OCI-LY1 (cell line): ENCODE data around the gene ZSCAN5B.
A peak's percentile ranks its signal among the peaks of the same experiment; 100 is the strongest.

ENCODE experiments used
- H2AFZ ChIP-seq: fragments of 200-600 bp; sonication (generic), shearing (Covaris generic); 2 replicates; pipeline ENCODE4 v1.6.0; 2014; ENCODE audit warnings: antibody characterized with exemption, mild to moderate bottlenecking, low read length
- H3F3A ChIP-seq: fragments of 200-600 bp; sonication (generic), shearing (Covaris generic); 2 replicates; pipeline ENCODE4 v1.6.0; 2014; ENCODE audit warnings: mild to moderate bottlenecking, antibody characterized with exemption, low read length, moderate library complexity; ENCODE audit not compliant: insufficient read depth
- H3K27ac ChIP-seq: fragments of 200-600 bp; sonication (generic); 2 replicates; pipeline ENCODE4 v1.5.1; 2014; ENCODE audit warnings: low read length, mixed run types, mild to moderate bottlenecking, low read depth; ENCODE audit not compliant: poor library complexity, severe bottlenecking
- H3K27me3 ChIP-seq: fragments of 200-600 bp; sonication (generic); 2 replicates; pipeline ENCODE4 v1.6.0; 2014; ENCODE audit warnings: antibody characterized with exemption, mild to moderate bottlenecking, low read length, moderate library complexity; ENCODE audit not compliant: insufficient read depth
- H3K36me3 ChIP-seq: fragments of 200-600 bp; sonication (generic); 2 replicates; pipeline ENCODE4 v1.6.1; 2014; ENCODE audit warnings: mild to moderate bottlenecking, antibody characterized with exemption, low read length, moderate library complexity, mixed read lengths; ENCODE audit not compliant: insufficient read depth
- H3K4me1 ChIP-seq: fragments of 200-600 bp; sonication (generic); 2 replicates; pipeline ENCODE4 v1.5.1; 2014; ENCODE audit warnings: mild to moderate bottlenecking, low read length, moderate library complexity; ENCODE audit not compliant: insufficient read depth, severe bottlenecking
- H3K4me2 ChIP-seq: fragments of 200-600 bp; sonication (generic), shearing (Covaris generic); 2 replicates; pipeline ENCODE4 v1.6.1; 2014; ENCODE audit warnings: low read length
- H3K4me3 ChIP-seq: fragments of 200-600 bp; sonication (generic); 2 replicates; pipeline ENCODE4 v1.5.1; 2014; ENCODE audit warnings: low read length, low read depth, mild to moderate bottlenecking, mixed read lengths; ENCODE audit not compliant: poor library complexity, severe bottlenecking
- H3K79me2 ChIP-seq: fragments of 200-600 bp; shearing (Covaris generic); 2 replicates; pipeline ENCODE4 v1.6.1; 2016; ENCODE audit warnings: mixed run types, low read length, mixed read lengths; ENCODE audit not compliant: insufficient read depth
- H3K9ac ChIP-seq: fragments of 200-600 bp; sonication (generic), shearing (Covaris generic); 2 replicates; pipeline ENCODE4 v1.6.1; 2014; ENCODE audit warnings: mild to moderate bottlenecking, low read length, mixed read lengths
- H3K9me2 ChIP-seq: fragments of 200-600 bp; sonication (generic), shearing (Covaris generic); 2 replicates; pipeline ENCODE4 v1.6.1; 2014; ENCODE audit warnings: low read depth, mild to moderate bottlenecking, low read length, mixed read lengths
- H3K9me3 ChIP-seq: fragments of 200-600 bp; shearing (Covaris generic); 2 replicates; pipeline ENCODE4 v1.6.1; 2014; ENCODE audit warnings: low read length, mixed read lengths
- H4K20me1 ChIP-seq: fragments of 200-600 bp; sonication (generic), shearing (Covaris generic); 2 replicates; pipeline ENCODE4 v1.6.0; 2016; ENCODE audit warnings: mild to moderate bottlenecking, low read length; ENCODE audit not compliant: insufficient read depth
- EZH2 ChIP-seq: fragments of 200-600 bp; sonication (generic), shearing (Covaris generic); IDR thresholded peaks from 2 replicates; pipeline ENCODE4 v1.8.0; 2017; ENCODE audit warnings: borderline replicate concordance, mixed run types, mild to moderate bottlenecking, antibody characterized with exemption, low read length, moderate library complexity, mixed read lengths
- TF ChIP-seq, protein P1 (sequence below): fragments of 200-600 bp; sonication (generic), shearing (Covaris generic); IDR thresholded peaks from 2 replicates; pipeline ENCODE4 v1.5.1; 2017; ENCODE audit warnings: mild to moderate bottlenecking, antibody characterized with exemption, low read length, moderate library complexity, mixed read lengths

ZSCAN5B gene

DNA sequence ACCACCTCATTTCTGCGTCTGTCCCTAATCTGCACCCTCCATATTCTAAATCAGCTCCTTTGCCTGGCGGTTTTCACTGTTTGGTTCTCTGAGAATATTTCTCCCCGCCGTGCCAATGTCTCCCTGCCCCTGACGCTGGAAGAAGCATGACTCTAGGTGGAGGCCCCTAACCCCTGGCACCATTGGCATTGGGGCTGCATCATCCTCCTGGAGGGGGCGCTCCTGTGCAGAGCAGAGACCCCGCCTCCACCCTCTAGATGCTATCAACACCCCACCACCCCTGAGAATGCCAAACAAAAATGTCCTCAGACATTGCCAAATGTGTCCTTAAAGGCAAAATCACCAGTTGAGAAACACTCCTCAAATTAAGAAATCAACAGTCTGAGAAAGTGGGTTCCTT lies 6.5 kb downstream of the ZSCAN5B start:
- H3K36me3 ChIP-seq: no peaks in the 10 kb centered on the region
- no peak overlapping the region for H3K27ac ChIP-seq
- no peaks in the 10 kb centered on the region for H3K9me2 ChIP-seq
- TF ChIP-seq, protein P1, sequence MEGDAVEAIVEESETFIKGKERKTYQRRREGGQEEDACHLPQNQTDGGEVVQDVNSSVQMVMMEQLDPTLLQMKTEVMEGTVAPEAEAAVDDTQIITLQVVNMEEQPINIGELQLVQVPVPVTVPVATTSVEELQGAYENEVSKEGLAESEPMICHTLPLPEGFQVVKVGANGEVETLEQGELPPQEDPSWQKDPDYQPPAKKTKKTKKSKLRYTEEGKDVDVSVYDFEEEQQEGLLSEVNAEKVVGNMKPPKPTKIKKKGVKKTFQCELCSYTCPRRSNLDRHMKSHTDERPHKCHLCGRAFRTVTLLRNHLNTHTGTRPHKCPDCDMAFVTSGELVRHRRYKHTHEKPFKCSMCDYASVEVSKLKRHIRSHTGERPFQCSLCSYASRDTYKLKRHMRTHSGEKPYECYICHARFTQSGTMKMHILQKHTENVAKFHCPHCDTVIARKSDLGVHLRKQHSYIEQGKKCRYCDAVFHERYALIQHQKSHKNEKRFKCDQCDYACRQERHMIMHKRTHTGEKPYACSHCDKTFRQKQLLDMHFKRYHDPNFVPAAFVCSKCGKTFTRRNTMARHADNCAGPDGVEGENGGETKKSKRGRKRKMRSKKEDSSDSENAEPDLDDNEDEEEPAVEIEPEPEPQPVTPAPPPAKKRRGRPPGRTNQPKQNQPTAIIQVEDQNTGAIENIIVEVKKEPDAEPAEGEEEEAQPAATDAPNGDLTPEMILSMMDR: peak; percentile 24; the same call in 1 of the 2 replicates
- no peak for TF ChIP-seq EZH2
- H3K4me2 ChIP-seq: no peak overlapping the region
- no peak overlapping the region for H3K4me3 ChIP-seq
- H3K27me3 ChIP-seq: no peaks in the 10 kb centered on the region
- no peaks in the 10 kb centered on the region for H3F3A ChIP-seq
- H2AFZ ChIP-seq: no peak overlapping the region
- no peaks in the 10 kb centered on the region for H4K20me1 ChIP-seq
- no peaks in the 10 kb centered on the region for H3K4me1 ChIP-seq
- H3K79me2 ChIP-seq: no peaks in the 10 kb centered on the region
- H3K9me3 ChIP-seq: no peaks in the 10 kb centered on the region
- H3K9ac ChIP-seq: no peak overlapping the region

DNA sequence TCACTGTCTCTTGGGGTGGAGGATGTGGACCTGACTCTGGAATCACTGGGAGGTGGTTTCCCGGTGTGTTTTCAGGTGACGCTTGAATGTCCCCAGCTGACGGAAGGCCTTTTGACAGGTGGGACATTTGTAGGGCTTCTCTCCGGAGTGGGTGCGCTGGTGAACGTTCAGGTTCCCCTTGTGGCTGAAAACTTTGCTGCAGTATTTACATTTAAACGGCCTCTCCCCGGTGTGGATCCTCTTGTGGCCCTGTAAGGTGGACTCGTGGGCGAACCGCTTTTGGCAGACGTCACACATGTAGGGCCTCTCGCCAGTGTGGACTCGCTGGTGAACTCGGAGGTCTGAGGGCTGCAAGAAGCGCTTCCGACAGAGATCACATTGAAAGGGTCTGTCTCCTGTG lies 7.8 kb downstream of the ZSCAN5B start:
- TF ChIP-seq EZH2: no peak
- TF ChIP-seq, protein P1: peak; percentile 28; the same call in 1 of the 2 replicates
- H3K9ac ChIP-seq: no peak overlapping the region
- H3K9me3 ChIP-seq: no peaks in the 10 kb centered on the region
- no peak overlapping the region for H3K4me2 ChIP-seq
- H3K4me1 ChIP-seq: no peaks in the 10 kb centered on the region
- no peaks in the 10 kb centered on the region for H3K9me2 ChIP-seq
- H3K27me3 ChIP-seq: no peaks in the 10 kb centered on the region
- H3K27ac ChIP-seq: no peak overlapping the region
- H3K36me3 ChIP-seq: no peaks in the 10 kb centered on the region
- no peaks in the 10 kb centered on the region for H3K79me2 ChIP-seq
- no peak overlapping the region for H2AFZ ChIP-seq
- H3K4me3 ChIP-seq: no peak overlapping the region
- no peaks in the 10 kb centered on the region for H3F3A ChIP-seq
- H4K20me1 ChIP-seq: no peaks in the 10 kb centered on the region

DNA sequence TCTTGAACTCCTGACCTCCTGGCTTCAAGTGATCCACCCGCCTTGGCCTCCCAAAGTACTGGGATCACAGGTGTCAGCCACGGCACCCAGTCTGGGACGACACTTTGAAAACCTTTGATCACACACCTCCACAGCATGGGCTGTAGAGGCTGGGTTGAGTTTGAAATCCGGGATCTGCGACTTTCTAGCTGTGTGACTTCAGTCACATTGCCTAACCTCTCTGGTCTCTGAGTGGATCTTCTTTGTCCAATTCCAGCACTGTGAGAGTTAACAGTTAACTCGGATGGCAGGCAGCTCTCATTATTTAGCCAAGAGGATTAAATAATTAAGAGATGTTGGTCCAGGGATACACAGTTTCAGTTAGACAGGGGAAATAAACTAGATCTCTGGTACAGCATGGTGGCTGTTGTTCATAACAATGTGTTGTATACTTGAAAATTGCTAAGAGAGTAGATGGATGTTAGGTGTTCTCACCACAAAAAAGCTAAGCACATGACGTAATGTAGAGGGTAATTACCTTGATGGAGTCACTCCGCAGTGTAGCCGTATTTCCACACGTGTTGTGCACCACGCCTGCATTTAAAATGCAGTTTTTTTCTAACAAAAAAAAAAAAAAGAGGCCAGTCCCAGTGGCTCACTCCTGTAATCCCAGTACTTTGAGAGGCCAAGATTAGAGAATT lies 19.9 kb downstream of the ZSCAN5B start:
- 0 out of 2 replicates have a peak, but pooled peaks cover 5% of the 10 kb centered on the region for H3K27me3 ChIP-seq
- no peak overlapping the region for H2AFZ ChIP-seq
- H3K9me2 ChIP-seq: no peaks in the 10 kb centered on the region
- H3K9me3 ChIP-seq: no peaks in the 10 kb centered on the region
- no peaks in the 10 kb centered on the region for H4K20me1 ChIP-seq
- no peaks in the 10 kb centered on the region for H3K36me3 ChIP-seq
- H3K4me1 ChIP-seq: no peaks in the 10 kb centered on the region
- no peaks in the 10 kb centered on the region for H3K79me2 ChIP-seq
- no peak overlapping the region for H3K9ac ChIP-seq
- TF ChIP-seq EZH2: no peak
- TF ChIP-seq, protein P1: no peak
- H3K27ac ChIP-seq: no peak overlapping the region
- no peaks in the 10 kb centered on the region for H3F3A ChIP-seq
- no peak overlapping the region for H3K4me2 ChIP-seq
- H3K4me3 ChIP-seq: no peak overlapping the region
